Epithelial cell of esophagus (primary cell): ENCODE measurements around the gene GBP2.
"Not testable (repeated sequence)": the region's sequence is repeated elsewhere in the genome, so short reads cannot be mapped to it uniquely, and the experiment has no call there.

Experiments used
- DNase-seq: peaks from one replicate; pipeline ENCODE4 v3.0.0; 2010; ENCODE audit warnings: low read depth
- H3K4me3 ChIP-seq: 2 replicates; pipeline ENCODE4 v1.5.1; 2011; ENCODE audit warnings: mild to moderate bottlenecking, low read length, control low read depth
- CTCF ChIP-seq: IDR thresholded peaks from 2 replicates; pipeline ENCODE4 v1.5.1; 2011; ENCODE audit warnings: low read depth, mild to moderate bottlenecking, low read length, control low read depth, inconsistent platforms; ENCODE audit not compliant: insufficient read depth; ENCODE audit errors: missing control alignments

GBP2 gene

GRCh38 chr1:89085781-89086180, 40.1 kb downstream of the GBP2 start:
- peak; percentile 65 for DNase-seq
- H3K4me3 ChIP-seq = no peak overlapping the region
- peak; percentile 68 for TF ChIP-seq CTCF

GRCh38 chr1:89081005-89081404, 44.9 kb downstream of the GBP2 start:
- no peak for DNase-seq
- TF ChIP-seq CTCF = no peak
- no peak overlapping the region for H3K4me3 ChIP-seq

GRCh38 chr1:89080068-89080467, 45.8 kb downstream of the GBP2 start:
- H3K4me3 ChIP-seq, DNase-seq: not testable (repeated sequence)

GRCh38 chr1:89072466-89073065, 53.3 kb downstream of the GBP2 start:
- H3K4me3 ChIP-seq, DNase-seq: not testable (repeated sequence)

GRCh38 chr1:89070509-89070908, 55.4 kb downstream of the GBP2 start:
- no peak for DNase-seq
- no peak for TF ChIP-seq CTCF
- no peak overlapping the region for H3K4me3 ChIP-seq

- no peak for DNase-seq
- TF ChIP-seq CTCF = no peak
- H3K4me3 ChIP-seq = no peak overlapping the region
Observed at GRCh38 chr1:89069951-89070350, 56.0 kb downstream of the GBP2 start.

- no peak overlapping the region for H3K4me3 ChIP-seq
- TF ChIP-seq CTCF = no peak
- DNase-seq = peak; percentile 51
Observed at GRCh38 chr1:89068291-89068690, 57.6 kb downstream of the GBP2 start.

GRCh38 chr1:89065079-89065868, 60.6 kb downstream of the GBP2 start, which contains the start of gene GBP1:
GBP1 (minus strand) TSS chr1:89065208; CDS start chr1:89063234, 1,974 bp downstream.
- TF ChIP-seq CTCF = no peak
- DNase-seq = peak; percentile 79
- peak within 1 kb of the TSS; percentile 59 for H3K4me3 ChIP-seq
